ENCODE data around the gene APOF. TPM values are rescaled to one million over a fixed set of nuclear protein-coding genes. Genes with fewer than 3 reads are reported as not detected.

APOF gene
- total and polyA plus RNA-seq, 2 of the 8 experiments (the other 6 are each of a cell fraction or from before 2014, with no cell fraction given) = not detected

DNA sequence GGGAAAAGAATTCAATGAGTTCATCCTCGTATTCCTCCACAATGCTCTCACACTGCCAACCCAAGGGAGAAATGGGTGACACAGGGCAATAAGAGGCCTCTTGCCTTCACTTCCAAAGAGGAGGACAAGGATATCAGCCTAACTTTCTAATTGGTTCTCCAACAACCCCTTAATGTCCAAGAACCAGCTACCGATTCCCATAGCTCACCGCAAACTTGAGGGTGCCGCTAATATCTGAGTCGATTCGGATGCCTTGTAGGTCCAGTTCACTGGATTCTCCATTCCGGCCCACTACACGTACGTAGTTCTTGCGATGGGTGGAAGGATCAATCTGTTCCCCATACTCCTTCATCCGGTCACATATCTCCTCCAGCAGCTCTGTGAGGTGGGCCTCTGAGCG is 51.7 kb downstream of the APOF start:
- Histone ChIP-seq H3K36me3 (ENCODE audit: control insufficient read depth in 2 of 4, insufficient read depth in 4 of 4, low read length in 3 of 4) (peaks cover 8 to 62% (median 46%) of the 10 kb centered on the region in 4 experiments; a peak in 7 of 8 replicates), H2BK5ac (ENCODE audit: low read depth, low read length) (no peak overlapping the region), H3K4ac (replicated peaks; ENCODE audit: insufficient read length, low read depth, low read length) (no peak overlapping the region), H3K27me3 (replicated peaks in 1 of 4; ENCODE audit: control insufficient read depth in 3 of 4, extremely low read depth in 1 of 4, insufficient read depth in 3 of 4, low read length in 3 of 4) (no peaks in the 10 kb centered on the region), H2AK5ac (ENCODE audit: low read depth, low read length) (no peak overlapping the region), H2BK20ac (ENCODE audit: low read length) (no peak overlapping the region), H3K4me3 (ENCODE audit: extremely low read depth in 1 of 4, insufficient read depth in 2 of 4, low read depth in 3 of 4, low read length in 4 of 4) (no peak overlapping the region), H3K23me2 (ENCODE audit: low read depth, low read length) (peaks cover 6% of the 10 kb centered on the region; the same call in 1 of the 2 replicates), H3K14ac (ENCODE audit: insufficient read length) (no peak overlapping the region), H3K23ac (ENCODE audit: insufficient read length) (no peak overlapping the region), H4K8ac (ENCODE audit: extremely low read depth, insufficient read depth, low read length) (no peak overlapping the region), H3K79me1 (ENCODE audit: low read depth, low read length) (peaks cover 4% of the 10 kb centered on the region), H3K9ac (replicated peaks in 1 of 4; ENCODE audit: extremely low read depth in 1 of 4, low read depth in 3 of 4, low read length in 3 of 4) (no peak overlapping the region), H3K4me2 (ENCODE audit: insufficient read depth in 1 of 2, low read depth in 2 of 2, low read length in 2 of 2) (no peak overlapping the region), H2AFZ (ENCODE audit: low read length) (no peak overlapping the region), H4K91ac (replicated peaks; ENCODE audit: insufficient read length, low read length) (no peak overlapping the region), H3K56ac (replicated peaks; ENCODE audit: insufficient read length, low read depth, low read length) (no peak overlapping the region), H3K18ac (ENCODE audit: extremely low read depth, low read length) (no peak overlapping the region), H3K4me1 (replicated peaks in 1 of 4; ENCODE audit: control insufficient read depth in 3 of 4, insufficient read depth in 4 of 4, low read length in 3 of 4) (peaks cover 0 to 6% (median 3%) of the 10 kb centered on the region in 4 experiments; a peak in 5 of 7 replicates), H3K27ac (ENCODE audit: low read depth, low read length) (no peak overlapping the region), H4K20me1 (replicated peaks in 1 of 2; ENCODE audit: control insufficient read depth in 1 of 2, insufficient read depth in 2 of 2, low read length in 2 of 2) (no peaks in the 10 kb centered on the region), H3K9me3 (ENCODE audit: insufficient read depth in 2 of 2, low read depth in 1 of 2, low read length in 1 of 2) (no peaks in the 10 kb centered on the region), H2BK12ac (ENCODE audit: low read depth, low read length) (no peak overlapping the region), H3K79me2 (ENCODE audit: control insufficient read depth in 1 of 2, insufficient read depth in 2 of 2, low read length in 2 of 2) (peaks cover 4 to 16% of the 10 kb centered on the region in 2 experiments; a peak in 3 of 4 replicates), H2BK120ac (replicated peaks; ENCODE audit: low read depth, low read length) (no peak overlapping the region), H4K5ac (ENCODE audit: insufficient read length, low read depth, low read length) (no peak overlapping the region), H2BK15ac (ENCODE audit: low read length) (no peak overlapping the region)
- CTCF ChIA-PET (ENCODE audit: partially characterized antibody) = interaction anchor here (1.0 to 2.2 kb wide), 6 partner anchors 10 to 153 kb away, joined by 3 to 11 read pairs (median 4); partner anchors contain the start of gene APOF
- TF ChIP-seq SIRT6 (IDR thresholded peaks at IDR 0.05; ENCODE audit: low read length) (no peak), KDM4A (IDR thresholded peaks at IDR 0.05; ENCODE audit: low read depth, low read length, severe bottlenecking) (no peak), RXRA (IDR thresholded peaks at IDR 0.05; ENCODE audit: insufficient read depth, low read depth, low read length) (no peak), BRCA1 (IDR thresholded peaks at IDR 0.05; ENCODE audit: low read depth, low read length) (no peak)
- WGBS, 2 experiments (ENCODE audit: extremely low coverage in 1 of 2, insufficient coverage in 1 of 2, insufficient read length in 1 of 2, insufficient replicate concordance in 2 of 2, low coverage in 1 of 2, low lambda C conversion rate in 2 of 2, missing lambda C conversion rate in 1 of 2) = 97% methylated on average over 12 of the region's 12 CpGs; no CpG with 5 or more reads in 1 of the 2 experiments
- POLR2A ChIA-PET (ENCODE audit: partially characterized antibody) = interaction anchor here (1.0 to 2.6 kb wide), 10 partner anchors 10 to 153 kb away, joined by 3 to 11 read pairs (median 4); partner anchors contain the start of genes COQ10A and STAT2
- DNase-seq (ENCODE audit: low read depth in 1 of 2, low spot score in 2 of 2) (no peak), FAIRE-seq (no peak)
